Stimulated activated CD4-positive, alpha-beta T cell treated with anti-CD3 and anti-CD28 coated beads, Interleukin-4, amount 100 ng/mL, for 4 hours (primary cell): ENCODE measurements around the gene LGALS9B.
"Not testable (repeated sequence)": the region's sequence is repeated elsewhere in the genome, so short reads cannot be mapped to it uniquely, and the experiment has no call there.

Experiments
- DNase-seq, 2 experiments: peaks; one replicate each; pipeline ENCODE4 v3.0.0-alpha.2; 2020

Gene LGALS9B

DNA sequence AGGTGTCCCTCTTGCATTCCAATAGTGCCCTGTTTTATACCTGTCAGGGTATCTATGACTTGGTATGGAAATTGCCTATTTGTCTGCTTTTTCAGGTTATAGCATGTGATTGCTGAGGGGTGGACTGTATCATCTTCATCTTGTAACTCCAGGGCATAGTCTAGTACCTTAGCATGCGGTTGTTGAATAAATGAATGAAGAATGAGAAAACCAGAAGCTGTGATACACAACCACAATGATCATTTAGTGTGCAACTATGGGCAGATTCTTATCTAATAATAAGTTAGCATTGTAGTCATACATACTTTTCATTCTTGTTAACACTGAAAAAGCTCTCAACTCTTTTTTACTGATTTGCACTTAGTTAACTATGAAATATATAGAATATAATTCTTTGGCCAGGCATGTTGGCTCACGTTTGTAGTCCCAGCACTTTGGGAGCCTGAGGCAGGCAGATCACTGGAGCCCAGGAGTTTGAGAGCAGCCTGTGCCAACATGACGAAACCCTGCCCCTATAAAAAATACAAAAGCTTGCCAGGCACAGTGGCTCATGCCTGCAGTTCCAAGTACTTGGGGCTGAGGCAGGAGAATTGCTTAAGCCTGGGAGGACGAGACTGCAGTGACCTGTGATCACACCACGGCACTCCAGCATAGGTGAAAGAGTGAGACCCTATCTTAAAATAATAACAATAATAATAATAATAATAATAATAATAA, 65.9 kb downstream of the LGALS9B start:
- not testable (repeated sequence) for DNase-seq

DNA sequence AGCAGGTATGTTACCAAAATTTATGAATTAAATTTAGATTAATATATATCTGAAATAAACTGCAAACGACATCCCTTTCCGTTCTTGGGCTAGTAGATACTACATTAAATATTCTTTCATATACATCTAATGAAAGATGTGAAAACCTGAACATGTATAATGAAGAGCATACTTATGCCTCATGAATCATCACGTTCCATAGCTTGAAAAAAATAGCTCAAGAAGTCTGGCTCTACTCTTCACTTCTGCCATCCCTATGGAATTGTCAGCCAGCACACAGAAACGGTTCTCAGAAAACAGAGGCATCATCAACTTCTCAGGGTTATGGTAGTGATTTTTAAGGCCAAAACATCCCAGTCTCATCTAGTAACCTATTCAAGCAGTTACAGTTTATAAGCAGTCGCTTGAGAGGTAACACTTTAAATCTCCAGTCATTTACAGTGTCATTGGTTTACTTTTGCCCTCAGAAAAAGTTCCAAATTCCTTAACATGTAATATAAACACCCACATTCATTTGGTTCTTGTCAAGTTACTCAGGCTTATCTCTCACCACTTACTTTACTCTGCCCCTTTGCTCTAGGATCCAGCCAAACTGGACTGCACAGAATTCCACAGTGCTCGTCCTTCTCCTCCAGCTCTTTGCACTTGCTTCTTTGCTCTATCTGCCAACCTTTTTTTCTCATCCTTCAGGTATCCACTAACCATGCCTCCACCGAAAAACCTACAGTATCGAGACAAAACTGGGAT, 66.6 kb downstream of the LGALS9B start:
- not testable (repeated sequence) for DNase-seq
